ENCODE measurements around the gene FPGS. TPM values are rescaled to one million over a fixed set of nuclear protein-coding genes. Genes with fewer than 3 reads are reported as not detected.

FPGS gene
- total RNA-seq, 1 experiment from 2014 or later = 70.6 TPM

DNA sequence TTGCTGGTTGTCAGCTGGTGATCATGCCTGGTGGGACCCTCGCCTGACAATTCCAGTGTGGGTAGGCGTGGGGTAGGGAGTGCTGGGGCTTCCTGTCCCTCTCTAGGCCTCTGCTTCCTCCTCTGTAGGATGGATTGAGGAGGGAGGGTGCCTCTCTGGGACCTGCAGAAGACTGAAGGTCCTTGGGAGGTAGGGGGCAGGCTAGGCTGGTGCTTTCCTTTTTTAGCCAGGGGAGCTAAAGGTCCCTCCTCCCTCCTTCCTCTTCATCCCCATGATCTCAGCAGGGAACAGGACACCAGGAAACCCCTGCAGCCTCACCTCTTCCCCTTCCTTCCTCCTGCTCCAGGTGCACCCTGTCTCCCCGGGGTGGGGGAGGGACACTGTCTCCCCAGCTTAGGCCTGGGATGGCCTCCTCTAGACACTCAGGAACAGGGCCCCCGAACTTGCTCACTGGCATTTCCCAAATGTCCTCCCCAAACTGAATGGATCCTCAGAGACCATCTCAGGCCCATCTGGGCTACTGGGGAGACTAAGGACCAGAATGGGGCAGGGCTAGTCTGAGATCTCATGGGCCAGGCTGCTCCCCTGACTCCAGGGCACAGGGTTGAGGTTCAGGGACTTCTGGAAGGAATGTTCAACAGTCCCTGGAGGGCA, 32.6 kb upstream of the FPGS start:
- CTCF ChIA-PET = interaction anchor here (1.0 to 2.2 kb wide), 4 partner anchors 15 to 136 kb away, joined by 3 to 24 read pairs (median 5); partner anchors contain the start of genes CDK9 and TOR2A
- H3K9me2 ChIP-seq (ENCODE audit: insufficient read depth) = no peaks in the 10 kb centered on the region
- no peak for ATAC-seq
- H2AFZ ChIP-seq (ENCODE audit: low read depth, low read length, poor library complexity, severe bottlenecking) = no peak overlapping the region
- TF ChIP-seq CEBPB (IDR thresholded peaks at IDR 0.05; ENCODE audit: low read depth) = no peak
- no peaks in the 10 kb centered on the region for H3K36me3 ChIP-seq (ENCODE audit: control insufficient read depth in 1 of 2, insufficient read depth in 2 of 2, low read length in 2 of 2)
- H3K79me2 ChIP-seq (ENCODE audit: insufficient read depth, low read length) = no peaks in the 10 kb centered on the region
- no peaks in the 10 kb centered on the region for H3K9me3 ChIP-seq (ENCODE audit: control insufficient read depth in 1 of 2, insufficient read depth in 1 of 2, low read depth in 1 of 2, low read length in 2 of 2)
- no peak for DNase-seq (ENCODE audit: low read depth, low spot score)
- no TSS peak for BruUV-seq (replicated peaks)
- RAD21 ChIA-PET (ENCODE audit: low non-redundant PET in 1 of 2, low total read pairs in 2 of 2, uncharacterized antibody in 2 of 2, unreplicated experiment in 2 of 2) = no interaction called here
- peak overlapping the region; percentile 96 for H3K4me2 ChIP-seq (ENCODE audit: low read length)
- no peaks in the 10 kb centered on the region for H3K27me3 ChIP-seq (ENCODE audit: insufficient read depth, low read length)
- intact Hi-C loops (cut with micrococcal nuclease) = no loop called here
- POLR2A ChIA-PET = interaction anchor here (1.1 to 1.7 kb wide), 2 partner anchors 33 to 35 kb away, joined by 3 to 10 read pairs; partner anchors contain the start of gene TOR2A
- peaks cover 13 to 21% of the 10 kb centered on the region in 2 experiments for H3K4me1 ChIP-seq (ENCODE audit: control insufficient read depth in 1 of 2, insufficient read depth in 2 of 2, low read length in 2 of 2)
- peak overlapping the region; percentile 34; the same call in 1 of the 2 replicates for H3K27ac ChIP-seq (ENCODE audit: low read depth, low read length)
- H3K9ac ChIP-seq (ENCODE audit: low read length) = 0 out of 2 replicates have a peak overlapping the region, but pooled peaks have one; percentile 57
- 0 out of 4 replicates have a peak overlapping the region, but pooled peaks of 1 of the 2 experiments have one; percentile 60 for H3K4me3 ChIP-seq (replicated peaks in 1 of 2; ENCODE audit: low read depth in 1 of 2, low read length in 2 of 2)
- H4K20me1 ChIP-seq (ENCODE audit: insufficient read depth) = no peaks in the 10 kb centered on the region

DNA sequence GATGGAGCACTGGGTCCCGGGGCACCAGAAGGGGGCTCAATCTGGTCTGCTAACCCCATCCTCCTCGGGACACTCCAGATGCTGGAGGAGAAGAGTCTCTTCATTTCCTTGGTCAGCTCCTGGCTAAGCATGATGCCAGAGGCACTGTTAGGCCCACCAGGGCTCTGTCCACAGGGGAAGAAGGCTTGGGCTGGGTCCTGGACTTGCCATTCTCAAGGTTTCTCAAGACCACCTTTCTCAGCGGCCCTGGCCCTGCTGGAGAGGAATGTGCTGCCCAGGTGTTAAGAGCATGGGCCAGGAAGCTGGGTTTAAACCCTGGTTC, 32.1 kb upstream of the FPGS start:
- CTCF ChIA-PET = interaction anchor here (0.8 to 2.2 kb wide), 7 partner anchors 15 to 136 kb away, joined by 3 to 24 read pairs (median 3); partner anchors contain the start of genes CDK9 and TOR2A
- Histone ChIP-seq H3K36me3 (ENCODE audit: control insufficient read depth in 1 of 2, insufficient read depth in 2 of 2, low read length in 2 of 2) (no peaks in the 10 kb centered on the region), H3K27ac (ENCODE audit: low read depth, low read length) (peak overlapping the region; percentile 34; the same call in 1 of the 2 replicates), H3K79me2 (ENCODE audit: insufficient read depth, low read length) (no peaks in the 10 kb centered on the region), H4K20me1 (ENCODE audit: insufficient read depth) (no peaks in the 10 kb centered on the region), H3K27me3 (ENCODE audit: insufficient read depth, low read length) (no peaks in the 10 kb centered on the region), H3K4me3 (replicated peaks in 1 of 2; ENCODE audit: low read depth in 1 of 2, low read length in 2 of 2) (peak overlapping the region; percentile 50 to 60), H3K4me1 (ENCODE audit: control insufficient read depth in 1 of 2, insufficient read depth in 2 of 2, low read length in 2 of 2) (peaks cover 13 to 21% of the 10 kb centered on the region in 2 experiments), H2AFZ (ENCODE audit: low read depth, low read length, poor library complexity, severe bottlenecking) (no peak overlapping the region), H3K9ac (ENCODE audit: low read length) (peak overlapping the region; percentile 57; the same call in 1 of the 2 replicates), H3K9me3 (ENCODE audit: control insufficient read depth in 1 of 2, insufficient read depth in 1 of 2, low read depth in 1 of 2, low read length in 2 of 2) (no peaks in the 10 kb centered on the region), H3K9me2 (ENCODE audit: insufficient read depth) (no peaks in the 10 kb centered on the region), H3K4me2 (ENCODE audit: low read length) (peak overlapping the region; percentile 96)
- intact Hi-C loops (cut with micrococcal nuclease) = no loop called here
- POLR2A ChIA-PET = interaction anchor here (0.6 to 1.7 kb wide), 7 partner anchors 22 to 153 kb away, joined by 3 to 10 read pairs (median 3); partner anchors contain the start of gene TOR2A
- TF ChIP-seq, protein P1, sequence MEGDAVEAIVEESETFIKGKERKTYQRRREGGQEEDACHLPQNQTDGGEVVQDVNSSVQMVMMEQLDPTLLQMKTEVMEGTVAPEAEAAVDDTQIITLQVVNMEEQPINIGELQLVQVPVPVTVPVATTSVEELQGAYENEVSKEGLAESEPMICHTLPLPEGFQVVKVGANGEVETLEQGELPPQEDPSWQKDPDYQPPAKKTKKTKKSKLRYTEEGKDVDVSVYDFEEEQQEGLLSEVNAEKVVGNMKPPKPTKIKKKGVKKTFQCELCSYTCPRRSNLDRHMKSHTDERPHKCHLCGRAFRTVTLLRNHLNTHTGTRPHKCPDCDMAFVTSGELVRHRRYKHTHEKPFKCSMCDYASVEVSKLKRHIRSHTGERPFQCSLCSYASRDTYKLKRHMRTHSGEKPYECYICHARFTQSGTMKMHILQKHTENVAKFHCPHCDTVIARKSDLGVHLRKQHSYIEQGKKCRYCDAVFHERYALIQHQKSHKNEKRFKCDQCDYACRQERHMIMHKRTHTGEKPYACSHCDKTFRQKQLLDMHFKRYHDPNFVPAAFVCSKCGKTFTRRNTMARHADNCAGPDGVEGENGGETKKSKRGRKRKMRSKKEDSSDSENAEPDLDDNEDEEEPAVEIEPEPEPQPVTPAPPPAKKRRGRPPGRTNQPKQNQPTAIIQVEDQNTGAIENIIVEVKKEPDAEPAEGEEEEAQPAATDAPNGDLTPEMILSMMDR (IDR thresholded peaks at IDR 0.05 in 2 of 3, conservative IDR thresholded peaks at IDR 0.05 in 1 of 3; ENCODE audit: borderline replicate concordance in 1 of 3, insufficient read depth in 1 of 3, low read depth in 2 of 3, low read length in 2 of 3) = no peak
- TF ChIP-seq SIN3A (IDR thresholded peaks at IDR 0.05; ENCODE audit: low read depth) (no peak), YY1 (IDR thresholded peaks at IDR 0.05; ENCODE audit: extremely low read depth, insufficient replicate concordance, low read depth, low read length) (no peak), RAD21 (IDR thresholded peaks at IDR 0.05; ENCODE audit: low read depth) (no peak)
- BruUV-seq (replicated peaks) = no TSS peak
- DNase-seq (ENCODE audit: low read depth, low spot score) (no peak), ATAC-seq (no peak)
- RAD21 ChIA-PET (ENCODE audit: low non-redundant PET in 1 of 2, low total read pairs in 2 of 2, uncharacterized antibody in 2 of 2, unreplicated experiment in 2 of 2) = interaction anchor here in 1 of 2 experiments (0.6 kb wide), 1 partner anchor 100 kb away, joined by 5 read pairs; no protein-coding TSS in a partner anchor
